Femur (tissue), 1 donor: ENCODE measurements around the gene RETREG2.

ENCODE experiments used
- DNase-seq: peaks from one replicate; pipeline ENCODE4 v3.0.0-alpha.2; 2017

Gene RETREG2

GRCh38 chr2:219177552-219178376 lies at the start of gene RETREG2:
TSS of gene RETREG2 (plus strand) at chr2:219178275. CDS start at chr2:219178353, 78 bp downstream.
- DNase-seq = peak; percentile 94

GRCh38 chr2:219128396-219128795 lies 49.7 kb upstream of the RETREG2 start:
- no peak for DNase-seq

DNA sequence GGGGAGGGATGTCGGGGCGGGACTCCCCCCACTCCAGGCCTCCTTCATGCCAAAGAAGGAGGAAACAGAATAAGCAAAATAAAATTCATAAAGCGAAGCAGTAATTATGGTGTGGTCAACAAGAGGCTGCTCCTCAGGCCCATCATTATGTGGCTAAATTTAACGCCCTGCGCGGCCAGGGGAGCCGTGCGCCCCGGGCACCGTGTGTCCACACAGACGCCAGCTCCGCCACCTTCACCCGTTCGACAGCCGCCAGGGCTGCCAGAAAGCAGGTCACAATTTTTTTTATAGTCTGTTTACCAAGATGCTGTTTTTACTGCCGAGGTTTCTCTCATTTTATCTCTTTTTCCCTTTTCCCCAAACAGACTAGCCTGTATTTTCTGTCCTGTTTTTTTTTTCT lies 48.5 kb upstream of the RETREG2 start:
- DNase-seq = peak; percentile 40

DNA sequence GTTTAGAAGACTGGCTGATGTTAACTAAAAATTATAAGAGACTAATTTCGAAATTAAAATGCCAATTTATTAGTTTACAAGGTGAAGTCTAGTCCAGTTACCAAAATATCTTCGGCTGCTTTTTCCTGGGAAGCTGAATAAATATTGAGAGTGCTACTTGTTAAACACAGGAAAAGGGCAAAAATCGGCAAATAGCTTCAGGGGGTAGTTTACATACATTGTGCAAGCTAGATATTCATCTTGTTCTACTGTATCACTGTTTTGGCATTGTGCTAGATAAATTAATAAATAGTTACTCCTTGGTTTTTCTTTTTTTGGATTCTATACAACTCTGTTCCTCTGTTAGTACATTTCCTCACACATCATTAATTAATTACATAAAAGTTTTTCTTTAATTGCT lies 46.7 kb upstream of the RETREG2 start:
- DNase-seq = no peak

GRCh38 chr2:219131744-219132143 lies 46.3 kb upstream of the RETREG2 start:
- no peak for DNase-seq

DNA sequence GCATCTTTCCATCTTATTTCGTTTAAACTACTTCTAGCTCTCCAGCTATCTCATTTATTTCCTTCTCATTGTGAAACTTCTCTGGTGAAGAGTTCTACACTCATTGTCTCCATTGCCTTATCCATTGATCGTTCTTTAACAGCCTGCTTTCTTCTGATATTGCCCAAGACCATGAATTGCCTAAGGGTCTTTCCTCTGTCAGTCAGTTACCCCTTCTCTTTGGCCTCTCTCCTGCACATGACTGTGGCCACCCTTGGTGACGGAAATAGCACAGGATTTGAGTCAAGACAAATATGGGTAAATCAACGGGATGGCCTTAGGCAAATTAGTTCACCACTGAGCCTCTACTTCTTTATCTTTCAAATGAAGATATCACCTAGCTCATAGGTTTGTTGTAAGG lies 44.1 kb upstream of the RETREG2 start:
- no peak for DNase-seq

- no peak for DNase-seq
Observed at GRCh38 chr2:219140722-219141121, 37.4 kb upstream of the RETREG2 start.

GRCh38 chr2:219142329-219142728 lies 35.7 kb upstream of the RETREG2 start:
- peak; percentile 61 for DNase-seq

- no peak for DNase-seq
Observed at GRCh38 chr2:219149667-219150066, 28.4 kb upstream of the RETREG2 start.

DNA sequence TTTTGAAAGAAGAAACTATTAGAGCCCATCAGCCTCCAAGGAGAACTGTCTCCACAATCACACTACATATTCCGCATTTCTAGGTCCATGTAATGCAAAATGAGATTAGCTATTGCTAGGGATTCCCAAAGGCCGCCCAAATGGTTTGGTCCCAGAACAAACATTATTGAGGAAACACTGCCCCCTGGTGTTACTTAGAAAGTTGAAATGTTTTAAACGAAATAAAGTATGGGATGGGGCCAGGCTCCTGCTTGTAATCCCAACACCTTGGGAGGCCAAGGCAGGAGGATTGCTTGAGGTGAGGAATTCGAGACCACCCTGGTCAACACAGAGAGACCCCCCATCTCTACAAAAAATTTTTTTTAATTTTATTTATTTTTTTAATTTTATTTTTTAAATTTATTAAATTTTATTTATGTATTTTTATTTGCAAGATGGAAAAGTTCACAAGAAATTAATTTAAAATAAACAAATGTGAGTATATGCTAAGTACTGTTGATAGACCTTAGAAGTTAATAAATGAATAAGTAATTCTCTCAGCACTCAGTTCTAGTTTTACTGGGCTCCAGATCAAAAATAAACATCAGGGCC lies 22.9 kb upstream of the RETREG2 start:
- DNase-seq = no peak

DNA sequence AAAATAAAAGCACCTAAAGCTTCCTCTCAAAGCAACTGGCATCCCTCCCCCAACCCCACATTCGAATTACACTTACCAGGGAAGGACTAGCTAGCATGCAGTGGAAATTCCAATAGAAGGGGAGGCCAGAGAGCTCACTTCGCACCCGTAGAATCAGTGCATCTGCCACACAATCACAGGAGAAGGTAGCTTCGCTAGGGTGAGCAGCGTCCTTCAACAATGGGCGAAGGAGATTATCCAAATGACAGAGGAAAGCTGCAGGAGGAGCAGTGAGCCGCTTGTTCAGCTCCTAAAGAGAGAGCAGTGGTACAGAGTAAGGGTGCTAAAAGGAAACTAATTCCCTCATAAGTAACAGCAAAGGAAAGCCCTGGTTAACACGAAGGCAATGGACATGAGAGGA lies 20.7 kb upstream of the RETREG2 start:
- DNase-seq = no peak

GRCh38 chr2:219158025-219158424 lies 20.1 kb upstream of the RETREG2 start:
- DNase-seq = no peak

DNA sequence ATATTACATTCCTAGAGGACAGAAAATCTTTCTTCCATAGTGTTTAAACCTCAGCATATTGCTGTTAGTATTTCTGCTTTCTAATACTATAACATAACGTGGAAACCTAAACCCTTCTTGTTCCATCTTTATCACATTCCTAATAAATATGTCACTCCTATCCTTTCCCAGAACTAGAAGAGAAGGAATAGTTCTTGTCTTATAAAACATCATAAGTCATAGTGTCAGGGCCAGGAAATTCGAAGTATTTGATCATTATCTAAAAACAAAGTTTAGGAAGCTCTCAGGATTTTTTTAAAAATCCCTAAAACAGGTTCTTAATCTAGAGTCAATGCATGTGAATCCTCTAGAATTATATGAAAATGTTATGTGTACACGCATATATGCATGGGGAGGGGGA lies 19.5 kb upstream of the RETREG2 start:
- no peak for DNase-seq

GRCh38 chr2:219159771-219160185 lies 18.3 kb upstream of the RETREG2 start:
- DNase-seq = no peak

DNA sequence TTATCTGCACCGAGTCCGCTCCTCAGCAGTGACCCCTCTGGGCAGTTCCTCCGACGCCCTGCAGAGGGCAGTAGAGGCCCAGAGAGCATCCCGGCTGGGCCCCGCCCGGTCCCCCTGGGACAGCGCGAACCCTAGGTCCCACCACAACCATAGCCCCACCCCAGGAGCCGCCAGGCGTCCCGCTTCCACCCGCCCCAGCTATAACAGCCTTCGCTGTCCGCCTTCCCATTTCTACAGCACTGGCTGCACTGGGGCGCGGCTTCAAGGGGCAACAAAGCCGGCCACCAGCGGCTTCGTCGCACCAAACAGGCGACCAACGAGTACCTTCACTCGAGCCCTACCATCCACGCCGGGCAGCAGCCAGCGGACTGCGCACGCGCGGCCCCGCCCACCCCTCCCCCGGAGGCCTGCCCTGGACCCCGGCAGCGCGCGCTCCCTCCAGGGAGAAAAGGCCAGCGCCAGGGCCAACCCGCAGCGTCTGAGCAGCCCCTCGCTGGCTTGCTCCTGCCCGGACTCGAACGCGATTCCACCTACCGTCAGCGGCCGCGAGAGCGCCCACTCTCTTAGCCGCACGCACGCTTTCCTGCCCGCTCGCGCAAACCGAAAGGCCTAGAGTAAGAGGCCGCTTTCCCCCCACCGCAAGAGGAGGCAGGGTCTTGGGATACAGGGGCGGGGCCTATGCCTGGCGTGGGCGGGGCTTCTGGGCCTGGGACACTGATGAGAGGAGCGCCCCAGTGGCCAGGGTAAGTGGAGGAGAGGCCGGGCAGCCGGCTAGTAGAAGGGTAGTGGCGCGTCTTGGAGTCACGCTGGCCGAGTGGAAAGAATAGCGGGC lies 17.7 kb upstream of the RETREG2 start, which contains the start of gene NHEJ1:
Gene NHEJ1 (minus strand): TSS at position 630 of the 832 bp plus-strand sequence. CDS start 2,453 bp downstream, outside the sequence.
- DNase-seq = peak; percentile 96

DNA sequence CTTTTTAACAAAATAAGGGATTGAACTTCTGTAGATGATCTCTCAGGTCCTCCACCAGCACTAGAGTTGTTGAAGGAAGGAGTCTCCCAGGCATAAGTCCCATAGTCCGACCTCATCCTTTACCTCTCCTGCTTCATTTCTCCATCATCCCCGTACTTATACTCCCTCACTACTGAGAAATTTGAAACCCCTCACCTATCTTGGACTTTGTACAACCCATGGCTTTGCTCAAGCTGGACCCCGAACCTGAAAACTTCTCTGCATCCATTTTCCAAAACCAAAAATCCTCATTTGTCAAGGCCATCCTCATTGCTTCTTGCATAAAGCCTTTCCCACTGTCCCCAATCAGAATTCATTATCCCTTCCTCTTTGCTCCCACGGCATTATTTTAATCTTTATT lies 17.0 kb upstream of the RETREG2 start:
- DNase-seq = no peak

DNA sequence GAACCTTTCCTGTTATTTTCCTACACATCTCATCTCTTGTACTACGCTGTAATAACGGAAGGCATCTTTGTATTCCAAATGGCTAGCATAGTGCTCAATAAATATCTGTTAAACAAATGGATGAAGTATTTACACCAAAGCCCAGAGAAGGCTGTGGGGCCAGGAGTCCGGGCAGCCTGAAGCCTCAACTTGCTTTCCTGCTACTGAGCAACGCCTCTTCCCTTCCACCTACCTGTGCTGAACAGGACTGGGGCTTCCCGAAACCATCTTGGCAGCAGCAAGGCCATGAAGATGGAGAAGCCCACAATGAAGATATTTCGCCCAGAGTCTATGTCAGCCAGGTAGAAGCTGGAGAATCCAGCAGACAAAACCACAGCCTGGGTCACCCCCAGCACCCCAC lies 14.9 kb upstream of the RETREG2 start:
- no peak for DNase-seq

DNA sequence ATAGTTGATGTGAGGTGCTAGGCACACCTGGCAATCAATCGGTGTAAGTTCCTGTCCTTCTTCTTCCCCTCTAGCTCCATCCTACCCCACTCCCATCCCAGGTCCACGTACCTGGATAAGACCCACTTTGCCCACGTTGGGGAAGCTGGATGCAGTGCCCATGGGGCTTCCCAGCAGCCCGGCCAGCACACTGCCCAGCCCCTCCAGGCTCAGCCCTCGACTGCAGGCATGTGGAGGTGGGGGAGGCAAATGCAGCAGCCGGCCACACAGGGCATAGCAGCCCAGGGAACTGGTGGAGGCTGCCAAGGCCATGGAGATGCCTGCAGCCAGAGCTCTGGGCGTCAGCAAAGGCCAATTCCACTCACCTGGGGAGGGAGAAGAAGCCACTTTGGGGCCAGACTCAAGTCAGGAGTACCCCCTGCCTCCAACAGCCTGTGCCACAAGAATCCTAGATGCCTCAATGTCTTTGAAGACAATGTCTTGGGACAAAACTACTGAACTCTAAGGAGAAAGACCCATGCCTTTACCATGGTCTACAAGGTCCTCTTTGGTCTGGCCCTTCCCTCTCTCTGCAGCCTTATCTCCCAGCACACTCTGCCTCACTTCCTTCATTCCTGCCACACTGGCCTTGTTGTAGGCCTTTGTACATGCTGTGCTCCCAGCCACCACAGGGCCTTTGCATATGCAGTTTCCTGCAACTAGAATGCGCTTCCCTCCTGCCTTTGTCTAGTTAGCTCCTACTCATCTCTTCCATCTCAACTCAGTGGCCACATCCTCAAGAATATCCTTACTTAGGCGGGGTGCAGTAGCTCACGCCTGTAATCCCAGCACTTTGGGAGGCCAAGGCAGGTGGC lies 12.8 kb upstream of the RETREG2 start:
- no peak for DNase-seq

GRCh38 chr2:219167997-219168396 lies 10.1 kb upstream of the RETREG2 start:
- DNase-seq = no peak

DNA sequence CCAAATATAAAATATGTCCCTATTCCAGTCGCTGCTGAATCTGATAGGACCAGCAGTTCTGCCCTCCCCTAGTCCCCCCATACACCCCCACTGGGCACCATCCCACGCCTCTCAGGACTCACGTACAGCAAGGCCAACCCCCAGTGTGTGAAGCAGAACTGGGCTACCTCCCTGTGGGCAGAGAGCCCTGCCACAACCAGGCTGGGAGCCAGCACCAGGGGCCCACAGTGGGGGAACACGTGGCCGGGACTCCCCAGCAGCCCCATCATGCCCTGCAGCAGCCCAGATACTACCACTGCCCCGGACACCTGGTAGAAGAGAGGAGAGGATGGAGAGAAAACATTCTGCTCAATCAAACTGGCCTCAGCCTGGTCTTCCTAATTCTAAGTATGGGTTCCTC lies 9.5 kb upstream of the RETREG2 start:
- no peak for DNase-seq

- no peak for DNase-seq
Observed at GRCh38 chr2:219168932-219169331, 9.1 kb upstream of the RETREG2 start.

- DNase-seq = no peak
Observed at GRCh38 chr2:219169930-219170654, 8.0 kb upstream of the RETREG2 start, which contains the start of gene SLC23A3. TSS of gene SLC23A3 (minus strand) at chr2:219170029. CDS start at chr2:219169984, 45 bp downstream.
